Spleen (tissue), 7 donors: ENCODE measurements around the gene PON3.
"Not testable (repeated sequence)": the region's sequence is repeated elsewhere in the genome, so short reads cannot be mapped to it uniquely, and the experiment has no call there.

Experiments used
- POLR2A ChIP-seq, 3 donors: fragments of 450-650 bp; IDR thresholded peaks; one replicate each; pipeline ENCODE4 v1.5.1; 2017; ENCODE audit warnings: antibody characterized with exemption in 3 of 3, mild to moderate bottlenecking in 1 of 3
- POLR2AphosphoS5 ChIP-seq, 3 donors: sonication (generic); formaldehyde crosslinking; IDR thresholded peaks; one replicate each; pipeline ENCODE4 v1.5.1; 2017; ENCODE audit warnings: antibody characterized with exemption in 3 of 3
- TF ChIP-seq, protein P1 (sequence below), 11 experiments: fragments of 200-600 bp in 7 of 11; fragments of 450-650 bp in 4 of 11; sonication (generic) in 4 of 11; IDR thresholded peaks in 8 of 11; conservative IDR thresholded peaks in 3 of 11; 1 replicate in 7 of 11; 2 replicates in 4 of 11; pipeline versions ENCODE4 v1.4.0 to v1.8.0; 2016 to 2021; ENCODE audit warnings: antibody characterized with exemption in 11 of 11, inconsistent platforms in 4 of 11, mild to moderate bottlenecking in 1 of 11
- donor health status: DM: no; HTN: no; CAD: no; lungs with moderate emphysema.
- donor health status: DM: no; HTN: no; CAD: no.
- donor health status: DM: no; HTN: no; CAD: no.

DNA sequence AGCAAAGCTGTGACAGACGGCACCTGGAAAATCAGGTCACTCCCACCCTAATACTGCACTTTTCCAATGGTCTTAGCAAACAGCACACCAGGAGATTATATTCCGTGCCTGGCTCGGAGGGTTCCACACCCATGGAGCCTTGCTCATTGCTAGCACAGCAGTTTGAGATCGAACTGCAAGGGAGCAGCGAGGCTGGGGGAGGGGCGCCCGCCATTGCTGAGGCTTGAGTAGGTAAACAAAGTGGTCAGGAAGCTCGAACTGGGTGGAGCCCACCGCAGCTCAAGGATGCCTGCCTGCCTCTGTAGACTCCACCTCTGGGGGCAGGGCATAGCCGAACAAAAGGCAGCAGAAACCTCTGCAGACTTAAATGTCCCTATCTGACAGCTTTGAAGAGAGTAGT lies 16.7 kb downstream of the PON3 start:
- TF ChIP-seq, protein P1, sequence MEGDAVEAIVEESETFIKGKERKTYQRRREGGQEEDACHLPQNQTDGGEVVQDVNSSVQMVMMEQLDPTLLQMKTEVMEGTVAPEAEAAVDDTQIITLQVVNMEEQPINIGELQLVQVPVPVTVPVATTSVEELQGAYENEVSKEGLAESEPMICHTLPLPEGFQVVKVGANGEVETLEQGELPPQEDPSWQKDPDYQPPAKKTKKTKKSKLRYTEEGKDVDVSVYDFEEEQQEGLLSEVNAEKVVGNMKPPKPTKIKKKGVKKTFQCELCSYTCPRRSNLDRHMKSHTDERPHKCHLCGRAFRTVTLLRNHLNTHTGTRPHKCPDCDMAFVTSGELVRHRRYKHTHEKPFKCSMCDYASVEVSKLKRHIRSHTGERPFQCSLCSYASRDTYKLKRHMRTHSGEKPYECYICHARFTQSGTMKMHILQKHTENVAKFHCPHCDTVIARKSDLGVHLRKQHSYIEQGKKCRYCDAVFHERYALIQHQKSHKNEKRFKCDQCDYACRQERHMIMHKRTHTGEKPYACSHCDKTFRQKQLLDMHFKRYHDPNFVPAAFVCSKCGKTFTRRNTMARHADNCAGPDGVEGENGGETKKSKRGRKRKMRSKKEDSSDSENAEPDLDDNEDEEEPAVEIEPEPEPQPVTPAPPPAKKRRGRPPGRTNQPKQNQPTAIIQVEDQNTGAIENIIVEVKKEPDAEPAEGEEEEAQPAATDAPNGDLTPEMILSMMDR (IDR thresholded peaks at IDR 0.05 in 8 of 11, conservative IDR thresholded peaks at IDR 0.05 in 3 of 11): not testable (repeated sequence)
- TF ChIP-seq POLR2A, POLR2AphosphoS5 (IDR thresholded peaks at IDR 0.05): not testable (repeated sequence)
